Erythroblast (primary cell): ENCODE results near the gene PIK3IP1.

ENCODE experiments used
- GATA1 ChIP-seq: IDR thresholded peaks from 2 replicates; pipeline ENCODE4 v1.6.1; 2011; ENCODE audit warnings: low read depth, mild to moderate bottlenecking, control low read depth, low read length, moderate library complexity
- POLR2A ChIP-seq: IDR thresholded peaks from 2 replicates; pipeline ENCODE4 v1.6.1; 2011; ENCODE audit warnings: mild to moderate bottlenecking, low read length

GRCh38 chr22:31328544-31328960 is 36.3 kb upstream of the PIK3IP1 start:
- TF ChIP-seq POLR2A (no peak), GATA1 (no peak)
